Naive thymus-derived CD8-positive, alpha-beta T cell (primary cell): ENCODE results near the gene NEUROG2. TPM values are rescaled to one million over a fixed set of nuclear protein-coding genes. Genes with fewer than 3 reads are reported as not detected.
"Not testable (repeated sequence)": the region's sequence is repeated elsewhere in the genome, so short reads cannot be mapped to it uniquely, and the experiment has no call there.

Experiments used
- ATAC-seq, 2 donors: fragments of 150-1000 bp; cut with Tn5 transposase in 1 of 2; sonication (Bioruptor Pico), chemical (Tn5 transposase) in 1 of 2; 1 replicate in 1 of 2; 2 replicates in 1 of 2; pipeline ENCODE4 v1.10.0; 2021; ENCODE audit warnings: mild to moderate bottlenecking in 2 of 2, moderate library complexity in 2 of 2
- POLR2A ChIA-PET: fragments of 350-600 bp; sonication (Branson Sonifier 250); formaldehyde crosslinking; loops from one replicate; lab custom pipeline; 2021; ENCODE audit warnings: antibody characterized with exemption; lab: Charles Lee
- DNase-seq, 10 donors: peaks; one replicate each; pipeline versions ENCODE4 v3.0.0 to v3.0.0-alpha.2; 2020 to 2022
- H3K27ac Mint-ChIP-seq, 10 donors: one replicate each; pipeline ENCODE4 v1.8.0; 2020 to 2022; ENCODE audit warnings: mild to moderate bottlenecking in 10 of 10, mixed read lengths in 10 of 10, moderate library complexity in 4 of 10, inconsistent platforms in 1 of 10
- H3K27me3 Mint-ChIP-seq, 5 donors: one replicate each; pipeline ENCODE4 v1.8.0; 2021 to 2022; ENCODE audit warnings: mixed read lengths in 5 of 5
- H3K36me3 Mint-ChIP-seq, 3 donors: one replicate each; pipeline ENCODE4 v1.8.0; 2020 to 2022; ENCODE audit warnings: mixed read lengths in 3 of 3, mild to moderate bottlenecking in 2 of 3, inconsistent platforms in 1 of 3
- H3K4me1 Mint-ChIP-seq, 4 donors: one replicate each; pipeline ENCODE4 v1.8.0; 2021 to 2022; ENCODE audit warnings: mixed read lengths in 4 of 4
- H3K4me3 Mint-ChIP-seq, 10 donors: one replicate each; pipeline ENCODE4 v1.8.0; 2020 to 2022; ENCODE audit warnings: mild to moderate bottlenecking in 10 of 10, mixed read lengths in 10 of 10, moderate library complexity in 6 of 10, inconsistent platforms in 1 of 10
- H3K9me3 Mint-ChIP-seq, 9 donors: one replicate each; pipeline ENCODE4 v1.8.0; 2020 to 2022; ENCODE audit warnings: mixed read lengths in 9 of 9, mild to moderate bottlenecking in 3 of 9, inconsistent platforms in 1 of 9, moderate library complexity in 1 of 9
- polyA plus RNA-seq, 3 donors: library from polyadenylated mRNA; unstranded; fragments of 300-500 nt; fragmentation: Illumina TruSeq; gene quantifications; one replicate each; pipeline ENCODE4 v1.2.3, GENCODE V29; 2021
- total RNA-seq, 8 experiments: library from RNA in 2 of 8; stranded (reverse) in 2 of 8; gene quantifications; one replicate each; pipeline ENCODE4 v1.2.3 and lab custom pipeline; 2021 to 2026

Gene NEUROG2
- total and polyA plus RNA-seq, 5 experiments from 2014 or later: not detected

DNA sequence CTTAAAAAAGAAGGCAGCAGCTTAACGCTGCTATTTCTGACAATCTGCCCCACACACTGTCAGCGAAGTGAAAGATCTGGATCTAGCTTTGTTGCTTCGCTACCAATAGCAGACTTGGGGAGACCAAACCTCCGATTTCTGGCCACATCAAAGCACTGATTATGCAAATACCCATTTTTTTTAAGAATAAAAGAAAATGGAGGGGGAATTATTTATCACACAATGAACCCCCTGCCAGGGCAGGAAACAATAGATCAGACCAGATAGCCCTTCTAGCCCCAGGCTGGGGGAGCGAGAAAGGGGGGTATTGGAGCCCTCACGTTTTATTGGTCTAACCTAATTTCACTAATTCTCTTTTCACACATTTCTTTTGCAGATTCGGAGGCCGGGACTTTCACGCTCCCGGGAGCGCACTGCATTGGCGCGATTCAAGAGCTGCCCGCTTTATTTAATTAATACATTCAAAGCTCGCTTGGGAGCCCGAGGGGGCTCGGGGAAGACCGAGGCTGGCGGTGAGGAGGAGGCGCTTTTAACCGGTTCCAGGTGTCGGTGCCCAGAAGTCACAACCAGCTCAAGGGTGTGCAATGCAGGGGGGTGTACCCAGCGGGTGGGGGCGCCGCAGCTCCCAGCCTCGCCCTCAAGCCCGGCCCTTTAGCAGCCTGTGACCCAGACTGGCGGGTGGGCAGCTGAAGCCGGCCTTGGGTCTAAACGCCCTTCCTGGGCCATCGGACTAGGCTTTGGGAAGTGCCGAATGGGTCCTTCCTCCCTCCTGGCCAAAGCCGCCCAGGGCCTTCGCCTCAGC, 5.5 kb downstream of the NEUROG2 start:
- POLR2A ChIA-PET: no interaction called here
- Mint-ChIP-seq H3K36me3 (peaks cover 0 to 12% (median 7%) of the 10 kb centered on the region in 3 donors), H3K9me3 (peaks cover 0 to 29% (median 10%) of the 10 kb centered on the region in 9 donors), H3K27ac (no peak overlapping the region), H3K27me3 (peaks cover 67 to 100% (median 76%) of the 10 kb centered on the region in 5 donors), H3K4me3 (peak overlapping the region; percentile 48 to 73 (median 67)), H3K4me1 (peaks cover 28 to 54% (median 44%) of the 10 kb centered on the region in 4 donors)
- ATAC-seq (no peak), DNase-seq (no peak)

DNA sequence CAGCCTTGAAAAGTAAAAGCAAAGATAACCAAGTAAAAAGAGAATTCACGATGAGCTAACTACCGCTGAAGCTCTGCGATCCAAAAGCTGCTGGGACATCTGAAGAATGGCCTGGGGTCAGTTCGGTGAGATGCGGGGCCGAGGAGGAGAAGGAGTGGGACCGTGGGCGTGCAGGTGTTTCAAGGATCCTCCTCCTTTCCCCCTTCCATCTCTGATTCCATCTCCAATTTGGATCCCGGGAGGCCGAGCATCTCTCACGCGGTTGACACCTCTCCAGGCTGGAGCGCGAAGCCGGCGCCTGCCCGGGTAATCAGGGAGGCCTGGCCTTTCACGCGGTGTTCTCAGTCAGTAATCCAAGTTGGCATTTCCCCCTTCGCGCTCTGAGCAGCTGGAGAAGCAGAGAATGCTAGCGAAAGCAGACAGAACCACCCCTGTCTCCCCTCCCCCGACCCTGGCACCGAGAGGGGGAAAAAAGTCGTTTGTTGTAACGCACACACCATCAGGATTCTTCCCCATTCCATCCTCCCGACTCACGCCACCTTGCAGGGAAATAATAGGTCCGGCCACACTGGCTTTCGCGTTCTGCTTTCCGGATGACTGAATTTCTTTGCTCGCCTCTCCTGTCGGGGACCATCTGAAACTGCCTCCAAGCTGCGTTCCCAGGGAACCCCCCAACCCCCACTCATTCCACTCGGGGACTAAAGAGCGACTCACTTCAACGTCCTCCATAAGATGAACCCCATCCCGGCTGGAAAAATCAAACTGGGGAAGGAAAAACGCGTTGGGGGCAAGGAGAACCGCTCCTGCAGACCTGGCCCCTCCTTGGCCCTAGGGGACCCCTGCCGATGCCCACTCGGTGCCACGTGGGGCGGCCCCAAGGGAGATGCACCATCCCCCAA, 6.5 kb downstream of the NEUROG2 start:
- DNase-seq (no peak), ATAC-seq (peak in 1 of 2 donors; percentile 26)
- Mint-ChIP-seq H3K4me3 (peak overlapping the region; percentile 54 to 79 (median 74)), H3K36me3 (peaks cover 0 to 12% (median 7%) of the 10 kb centered on the region in 3 donors), H3K27ac (peak overlapping the region in 2 of 10 donors; percentile 44 to 65), H3K9me3 (peaks cover 0 to 29% (median 10%) of the 10 kb centered on the region in 9 donors), H3K27me3 (peaks cover 64 to 100% (median 76%) of the 10 kb centered on the region in 5 donors), H3K4me1 (peaks cover 25 to 44% (median 38%) of the 10 kb centered on the region in 4 donors)
- POLR2A ChIA-PET: no interaction called here

DNA sequence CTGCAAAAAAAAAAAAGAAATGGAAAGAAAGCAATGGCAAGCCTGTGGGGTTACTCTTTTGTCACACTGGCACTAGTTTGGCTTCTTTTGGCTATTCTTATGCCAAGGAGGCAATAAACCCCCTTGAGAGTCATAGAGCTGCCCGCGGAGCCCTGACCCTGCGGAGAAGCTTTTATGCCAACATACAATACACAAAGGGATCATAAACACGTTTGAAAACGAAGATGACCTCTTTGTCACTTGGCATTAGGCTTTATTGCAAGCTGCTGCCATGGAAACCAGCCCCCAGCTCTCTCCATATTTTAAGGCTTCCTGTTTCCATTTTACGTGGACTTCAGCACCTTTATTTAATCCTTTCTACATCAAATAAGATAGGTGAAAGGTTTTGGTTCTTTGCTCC, 7.6 kb downstream of the NEUROG2 start:
- H3K4me1 Mint-ChIP-seq: peaks cover 18 to 34% (median 30%) of the 10 kb centered on the region in 4 donors
- H3K4me3 Mint-ChIP-seq: peak overlapping the region in 2 of 10 donors; percentile 15 to 62
- ATAC-seq (no peak), DNase-seq (no peak)
- POLR2A ChIA-PET: no interaction called here
- H3K9me3 Mint-ChIP-seq: peaks cover 0 to 21% (median 10%) of the 10 kb centered on the region in 9 donors
- H3K27ac Mint-ChIP-seq: no peak overlapping the region
- peaks cover 56 to 95% (median 75%) of the 10 kb centered on the region in 5 donors for H3K27me3 Mint-ChIP-seq
- peaks cover 0 to 12% (median 7%) of the 10 kb centered on the region in 3 donors for H3K36me3 Mint-ChIP-seq

DNA sequence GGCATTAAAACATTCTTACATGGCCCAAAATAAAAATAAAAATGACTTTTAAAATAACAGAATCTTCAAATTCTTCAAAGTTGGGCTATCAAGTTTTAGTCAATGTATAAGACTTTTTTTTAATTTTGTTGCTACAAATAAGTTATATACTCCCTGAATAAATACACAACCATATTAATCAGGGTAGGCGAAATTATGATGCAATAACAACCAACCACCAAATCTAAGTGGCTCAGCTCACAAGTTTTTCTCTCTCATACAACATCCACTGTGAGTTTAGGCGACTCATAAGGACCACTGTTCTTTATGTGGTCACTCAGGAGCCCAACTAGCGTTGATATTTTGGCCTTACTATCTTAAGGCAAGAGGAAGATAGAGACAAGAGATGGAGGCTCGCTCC, 11.2 kb downstream of the NEUROG2 start:
- DNase-seq (no peak), ATAC-seq (no peak)
- no peak overlapping the region for H3K27ac Mint-ChIP-seq
- peaks cover 0 to 6% (median 0%) of the 10 kb centered on the region in 9 donors for H3K9me3 Mint-ChIP-seq
- POLR2A ChIA-PET: no interaction called here
- H3K4me3 Mint-ChIP-seq: no peak overlapping the region
- peaks cover 0 to 2% (median 0%) of the 10 kb centered on the region in 3 donors for H3K36me3 Mint-ChIP-seq
- H3K27me3 Mint-ChIP-seq: peaks cover 34 to 81% (median 62%) of the 10 kb centered on the region in 5 donors
- peaks cover 7 to 15% (median 13%) of the 10 kb centered on the region in 4 donors for H3K4me1 Mint-ChIP-seq

DNA sequence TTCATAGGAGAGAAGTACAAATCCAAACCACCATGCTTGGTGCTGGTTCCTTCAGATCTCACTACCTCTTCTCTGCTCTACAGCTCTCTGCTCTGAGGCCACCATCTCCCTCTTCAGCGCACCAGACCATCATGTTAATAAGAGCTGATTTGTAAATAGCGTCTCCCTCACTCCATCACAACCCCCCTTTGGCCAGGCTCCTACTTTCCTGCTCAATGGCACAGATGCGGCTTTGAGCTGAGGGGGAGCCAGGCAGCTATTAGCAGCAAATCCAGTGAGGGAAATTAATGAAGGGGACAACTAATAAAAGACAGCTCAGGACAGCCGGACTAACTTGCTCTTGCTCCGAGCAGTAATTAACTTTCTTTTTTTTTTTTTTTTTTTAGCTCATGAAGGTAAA, 13.1 kb downstream of the NEUROG2 start:
- Mint-ChIP-seq H3K4me3 (no peak overlapping the region), H3K9me3 (peaks cover 0 to under 1% (median 0%) of the 10 kb centered on the region in 9 donors)

DNA sequence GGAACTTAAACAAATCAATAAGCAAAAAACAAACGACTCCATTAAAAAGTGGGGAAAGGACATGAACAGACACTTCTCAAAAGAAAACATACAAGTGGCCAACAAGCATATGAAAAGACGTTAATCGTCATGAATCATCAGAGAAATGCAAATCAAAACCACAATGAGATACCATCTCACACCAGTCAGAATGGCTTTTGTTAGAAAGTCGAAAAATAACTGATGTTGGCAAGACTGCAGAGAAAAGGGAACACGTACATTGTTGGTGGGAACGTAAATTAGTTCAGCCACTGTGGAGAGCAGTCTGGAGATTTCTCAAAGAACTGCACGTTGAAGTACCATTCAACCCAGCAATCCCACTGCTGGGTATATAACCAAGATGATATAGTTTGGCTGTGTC, 23.7 kb downstream of the NEUROG2 start:
- DNase-seq (no peak), ATAC-seq (no peak)
- POLR2A ChIA-PET: no interaction called here
- Mint-ChIP-seq H3K27ac (no peak overlapping the region), H3K36me3 (peaks cover 4 to 23% (median 10%) of the 10 kb centered on the region in 3 donors), H3K9me3 (peaks cover 0 to 37% (median 21%) of the 10 kb centered on the region in 9 donors), H3K4me1 (no peaks in the 10 kb centered on the region), H3K4me3 (no peak overlapping the region), H3K27me3 (peaks cover 5 to 30% (median 11%) of the 10 kb centered on the region in 5 donors)

More for the DNA sequence above, 13.1 kb downstream of the NEUROG2 start:
- H3K27ac Mint-ChIP-seq: no peak overlapping the region
- POLR2A ChIA-PET: no interaction called here
- ATAC-seq (no peak), DNase-seq (no peak)
- peaks cover 20 to 73% (median 47%) of the 10 kb centered on the region in 5 donors for H3K27me3 Mint-ChIP-seq
- H3K36me3 Mint-ChIP-seq: peaks cover 0 to 2% (median 0%) of the 10 kb centered on the region in 3 donors
- no peaks in the 10 kb centered on the region for H3K4me1 Mint-ChIP-seq

DNA sequence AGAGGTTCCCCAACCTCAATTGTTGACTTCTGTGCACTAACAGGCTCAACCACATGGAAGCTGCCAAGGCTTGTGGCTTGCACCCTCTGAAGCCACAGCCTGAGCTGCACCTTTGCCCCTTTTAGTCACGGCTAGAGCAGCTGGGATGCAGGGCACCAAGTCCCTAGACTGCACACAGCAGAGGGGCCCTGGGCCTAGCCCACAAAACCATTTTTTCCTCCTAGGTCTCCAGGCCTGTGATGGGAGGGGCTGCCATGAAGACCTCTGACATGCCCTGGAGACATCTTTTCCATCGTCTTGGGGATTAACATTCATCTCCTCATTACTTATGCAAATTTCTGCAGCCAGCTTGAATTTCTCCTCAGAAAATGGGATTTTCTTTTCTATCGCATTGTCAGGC, 25.2 kb downstream of the NEUROG2 start:
- DNase-seq, H3K4me3 Mint-ChIP-seq, H3K4me1 Mint-ChIP-seq, ATAC-seq, POLR2A ChIA-PET, H3K27ac Mint-ChIP-seq: not testable (repeated sequence)
- Mint-ChIP-seq H3K36me3 (peaks cover 4 to 27% (median 10%) of the 10 kb centered on the region in 3 donors), H3K9me3 (peaks cover 0 to 37% (median 21%) of the 10 kb centered on the region in 9 donors), H3K27me3 (peaks cover 8 to 37% (median 12%) of the 10 kb centered on the region in 5 donors)

DNA sequence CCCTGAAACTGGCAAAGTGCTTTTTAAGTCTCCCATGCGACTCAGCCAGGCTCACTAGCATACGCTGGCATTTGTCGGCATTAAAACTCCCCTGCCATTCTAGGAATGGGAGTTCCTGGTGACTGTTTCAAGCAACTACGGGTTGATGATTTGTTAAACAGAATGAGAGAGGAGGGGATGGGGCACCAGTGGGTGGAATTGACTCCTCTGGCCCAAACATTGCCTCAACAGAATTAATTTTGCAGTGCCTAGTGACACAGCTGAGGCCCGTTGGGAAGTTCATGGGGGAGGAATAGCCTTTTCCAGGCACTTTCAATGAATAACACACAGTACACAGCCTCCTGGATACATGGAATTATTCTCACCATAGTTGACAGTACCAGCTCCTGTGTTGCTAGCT, 30.1 kb downstream of the NEUROG2 start:
- H3K9me3 Mint-ChIP-seq: peaks cover 2 to 43% (median 28%) of the 10 kb centered on the region in 9 donors
- H3K27ac Mint-ChIP-seq: peak overlapping the region in 1 of 10 donors; percentile 53
- H3K36me3 Mint-ChIP-seq: peaks cover 5 to 27% (median 7%) of the 10 kb centered on the region in 3 donors
- ATAC-seq (no peak), DNase-seq (no peak)
- POLR2A ChIA-PET: no interaction called here
- no peak overlapping the region for H3K4me3 Mint-ChIP-seq
- H3K27me3 Mint-ChIP-seq: peaks cover 5 to 36% (median 17%) of the 10 kb centered on the region in 5 donors
- no peaks in the 10 kb centered on the region for H3K4me1 Mint-ChIP-seq

DNA sequence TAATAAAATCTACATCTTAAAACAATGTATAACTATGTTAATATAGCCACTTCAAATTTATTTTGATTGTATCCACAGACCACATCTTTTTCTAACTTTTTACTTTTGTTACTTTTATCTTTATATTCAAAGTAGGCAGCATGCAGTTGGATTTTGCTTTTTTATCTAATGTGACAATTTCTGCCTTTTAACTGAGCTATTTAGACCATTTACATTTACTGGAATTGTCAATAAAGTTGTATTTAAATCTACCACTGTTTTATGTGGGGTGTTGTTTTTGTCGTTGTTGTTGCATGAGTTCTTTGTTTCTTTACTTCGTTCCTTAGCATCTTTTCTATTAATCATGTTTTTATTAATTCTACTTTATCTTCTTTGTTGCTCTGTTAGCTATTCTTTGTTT, 42.0 kb downstream of the NEUROG2 start:
- peaks cover 0 to under 1% (median 0%) of the 10 kb centered on the region in 3 donors for H3K36me3 Mint-ChIP-seq
- no peak overlapping the region for H3K27ac Mint-ChIP-seq
- no peaks in the 10 kb centered on the region for H3K4me1 Mint-ChIP-seq
- no peak overlapping the region for H3K4me3 Mint-ChIP-seq
- ATAC-seq: no peak
- no peak for DNase-seq
- peaks cover 0 to 15% (median 8%) of the 10 kb centered on the region in 9 donors for H3K9me3 Mint-ChIP-seq
- peaks cover 0 to 31% (median 4%) of the 10 kb centered on the region in 5 donors for H3K27me3 Mint-ChIP-seq
- POLR2A ChIA-PET: no interaction called here

DNA sequence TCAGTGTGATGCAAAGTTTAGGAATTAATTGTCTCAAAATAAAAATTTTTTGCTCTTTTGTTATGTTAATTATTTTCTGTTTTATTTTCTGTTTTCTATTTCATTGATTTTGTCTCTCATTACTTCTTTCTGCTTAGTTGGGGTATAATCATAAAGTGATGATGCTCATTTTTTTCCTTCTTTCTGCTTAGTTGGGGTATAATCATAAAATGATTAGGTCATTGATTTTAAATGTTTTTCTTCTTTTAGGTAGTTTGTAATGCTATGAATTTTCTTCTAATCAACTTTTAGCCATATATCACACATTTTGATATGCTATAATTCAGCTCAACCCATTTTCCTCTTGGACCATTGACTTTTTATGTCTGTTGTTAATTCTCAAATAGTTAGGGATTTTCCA, 43.7 kb downstream of the NEUROG2 start:
- Mint-ChIP-seq H3K4me1 (no peaks in the 10 kb centered on the region), H3K4me3 (no peak overlapping the region), H3K9me3 (peaks cover 0 to 10% (median 0%) of the 10 kb centered on the region in 9 donors), H3K27me3 (peaks cover 0 to 20% (median 0%) of the 10 kb centered on the region in 5 donors), H3K27ac (no peak overlapping the region), H3K36me3 (no peaks in the 10 kb centered on the region)
- ATAC-seq (no peak), DNase-seq (no peak)
- POLR2A ChIA-PET: no interaction called here
